Measurements from ENCODE around the gene ETNK2. TPM values are rescaled to one million over a fixed set of nuclear protein-coding genes. Genes with fewer than 3 reads are reported as not detected.

Gene ETNK2
- total and polyA plus RNA-seq, 2 donors from 2014 or later, result 33.3 to 166 TPM

DNA sequence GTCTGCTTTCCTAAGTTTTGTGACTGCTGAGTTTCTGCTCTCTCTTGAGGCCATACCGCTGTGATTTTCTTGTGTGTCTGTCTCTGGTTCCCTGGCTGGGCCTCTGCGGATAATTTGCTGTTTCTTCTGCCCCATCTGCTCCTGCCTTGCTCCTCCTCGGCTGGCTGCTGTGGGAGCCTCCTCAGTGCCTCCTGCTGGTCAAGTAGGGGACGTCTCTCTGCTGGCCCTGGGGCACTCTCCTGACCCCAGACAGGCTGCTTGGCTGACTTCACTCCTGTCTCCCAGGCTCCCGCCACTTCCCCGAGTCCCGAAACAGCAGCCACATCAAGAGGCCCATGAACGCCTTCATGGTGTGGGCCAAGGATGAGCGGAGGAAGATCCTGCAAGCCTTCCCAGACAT is 28.5 kb downstream of the ETNK2 start:
- H3K36me3 ChIP-seq (ENCODE audit: control insufficient read depth in 2 of 3, insufficient read depth in 3 of 3, low read length in 3 of 3), result peaks cover 5 to 68% (median 36%) of the 10 kb centered on the region in 3 donors
- no peaks in the 10 kb centered on the region for H3K9me3 ChIP-seq (ENCODE audit: control insufficient read depth in 2 of 3, insufficient read depth in 1 of 3, low read length in 3 of 3)
- TF ChIP-seq, protein P1, sequence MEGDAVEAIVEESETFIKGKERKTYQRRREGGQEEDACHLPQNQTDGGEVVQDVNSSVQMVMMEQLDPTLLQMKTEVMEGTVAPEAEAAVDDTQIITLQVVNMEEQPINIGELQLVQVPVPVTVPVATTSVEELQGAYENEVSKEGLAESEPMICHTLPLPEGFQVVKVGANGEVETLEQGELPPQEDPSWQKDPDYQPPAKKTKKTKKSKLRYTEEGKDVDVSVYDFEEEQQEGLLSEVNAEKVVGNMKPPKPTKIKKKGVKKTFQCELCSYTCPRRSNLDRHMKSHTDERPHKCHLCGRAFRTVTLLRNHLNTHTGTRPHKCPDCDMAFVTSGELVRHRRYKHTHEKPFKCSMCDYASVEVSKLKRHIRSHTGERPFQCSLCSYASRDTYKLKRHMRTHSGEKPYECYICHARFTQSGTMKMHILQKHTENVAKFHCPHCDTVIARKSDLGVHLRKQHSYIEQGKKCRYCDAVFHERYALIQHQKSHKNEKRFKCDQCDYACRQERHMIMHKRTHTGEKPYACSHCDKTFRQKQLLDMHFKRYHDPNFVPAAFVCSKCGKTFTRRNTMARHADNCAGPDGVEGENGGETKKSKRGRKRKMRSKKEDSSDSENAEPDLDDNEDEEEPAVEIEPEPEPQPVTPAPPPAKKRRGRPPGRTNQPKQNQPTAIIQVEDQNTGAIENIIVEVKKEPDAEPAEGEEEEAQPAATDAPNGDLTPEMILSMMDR (IDR thresholded peaks at IDR 0.05; ENCODE audit: borderline replicate concordance, extremely low read depth, insufficient read depth), result peak; percentile 23
- peaks cover 0 to 18% (median 16%) of the 10 kb centered on the region in 3 donors for H3K4me1 ChIP-seq (ENCODE audit: control insufficient read depth in 2 of 3, insufficient read depth in 2 of 3, low read depth in 1 of 3, low read length in 3 of 3)
- no peak overlapping the region for H3K27ac ChIP-seq (ENCODE audit: low read depth in 2 of 2, low read length in 2 of 2)
- intact Hi-C loops (cut with DNase I), result no loop called here
- DNase-seq (no peak), FAIRE-seq (no peak)
- no peak overlapping the region for H3K4me3 ChIP-seq (ENCODE audit: low read length in 3 of 3)
- H3K9ac ChIP-seq (ENCODE audit: low read length in 3 of 3), result no peak overlapping the region
- H3K27me3 ChIP-seq (ENCODE audit: control insufficient read depth, insufficient read depth, low read length), result no peaks in the 10 kb centered on the region

DNA sequence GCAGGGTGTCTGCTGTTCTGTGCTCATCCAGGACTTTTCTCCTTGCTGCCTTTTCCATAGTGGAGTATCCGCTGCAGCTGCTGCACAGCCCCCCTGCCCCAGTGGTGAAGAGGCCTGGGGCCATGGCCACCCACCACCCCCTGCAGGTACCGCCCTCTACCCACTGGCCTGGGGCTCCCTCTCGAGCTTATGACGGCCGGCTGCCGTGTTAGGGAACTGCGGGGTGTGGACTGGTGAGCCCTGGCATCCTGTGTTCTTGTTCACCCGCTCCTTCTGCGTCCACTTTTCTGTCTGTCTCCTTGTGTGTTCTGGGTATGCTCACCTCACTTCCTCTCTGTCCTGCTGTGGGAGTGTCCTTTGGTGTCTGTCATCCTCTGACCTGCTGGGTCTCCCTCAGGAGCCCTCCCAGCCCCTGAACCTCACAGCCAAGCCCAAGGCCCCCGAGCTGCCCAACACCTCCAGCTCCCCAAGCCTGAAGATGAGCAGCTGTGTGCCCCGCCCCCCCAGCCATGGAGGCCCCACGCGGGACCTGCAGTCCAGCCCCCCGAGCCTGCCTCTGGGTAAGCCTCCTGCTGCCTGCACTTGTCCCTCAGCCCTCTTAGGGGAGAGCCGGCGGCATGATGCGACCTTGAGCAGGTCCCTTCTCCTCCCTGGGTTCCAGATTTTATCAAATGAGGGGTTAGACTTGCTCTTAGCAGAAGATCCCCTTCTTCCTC is 29.8 kb downstream of the ETNK2 start:
- DNase-seq, result no peak
- TF ChIP-seq, protein P1 (IDR thresholded peaks at IDR 0.05; ENCODE audit: borderline replicate concordance, extremely low read depth, insufficient read depth), result no peak

DNA sequence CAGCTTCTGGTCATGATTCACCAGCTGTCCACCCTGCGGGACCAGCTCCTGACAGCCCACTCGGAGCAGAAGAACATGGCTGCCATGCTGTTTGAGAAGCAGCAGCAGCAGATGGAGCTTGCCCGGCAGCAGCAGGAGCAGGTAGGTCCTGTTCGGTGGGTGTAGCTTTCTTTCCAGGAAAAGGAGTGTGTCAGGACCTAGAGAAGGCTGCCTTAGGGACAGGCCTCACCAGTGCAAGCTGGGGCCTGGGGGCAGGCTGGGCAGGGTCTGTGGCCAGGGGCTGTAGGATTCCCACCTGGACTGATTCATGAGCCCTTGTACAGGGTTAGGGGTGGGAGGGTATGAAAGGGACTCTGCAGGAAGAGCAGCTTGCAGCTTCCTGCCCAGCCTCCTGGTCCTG is 35.3 kb downstream of the ETNK2 start:
- TF ChIP-seq, protein P1 (IDR thresholded peaks at IDR 0.05; ENCODE audit: borderline replicate concordance, extremely low read depth, insufficient read depth), result no peak
- Histone ChIP-seq H3K9me3 (ENCODE audit: control insufficient read depth in 2 of 3, insufficient read depth in 1 of 3, low read length in 3 of 3) (no peaks in the 10 kb centered on the region), H3K4me3 (ENCODE audit: low read length in 3 of 3) (no peak overlapping the region), H3K36me3 (ENCODE audit: control insufficient read depth in 2 of 3, insufficient read depth in 3 of 3, low read length in 3 of 3) (peaks cover 0 to 50% (median 21%) of the 10 kb centered on the region in 3 donors), H3K4me1 (ENCODE audit: control insufficient read depth in 2 of 3, insufficient read depth in 2 of 3, low read depth in 1 of 3, low read length in 3 of 3) (peaks cover 0 to 8% (median 7%) of the 10 kb centered on the region in 3 donors), H3K27me3 (ENCODE audit: control insufficient read depth, insufficient read depth, low read length) (no peaks in the 10 kb centered on the region), H3K9ac (ENCODE audit: low read length in 3 of 3) (no peak overlapping the region), H3K27ac (ENCODE audit: low read depth in 2 of 2, low read length in 2 of 2) (no peak overlapping the region)
- intact Hi-C loops (cut with DNase I), result no loop called here
- FAIRE-seq (no peak), DNase-seq (peak in 1 of 5 donors; percentile 32)

More for the DNA sequence above, 29.8 kb downstream of the ETNK2 start:
- Histone ChIP-seq H3K27me3 (ENCODE audit: control insufficient read depth, insufficient read depth, low read length) (no peaks in the 10 kb centered on the region), H3K4me3 (ENCODE audit: low read length in 3 of 3) (no peak overlapping the region), H3K36me3 (ENCODE audit: control insufficient read depth in 2 of 3, insufficient read depth in 3 of 3, low read length in 3 of 3) (peaks cover 5 to 77% (median 42%) of the 10 kb centered on the region in 3 donors), H3K4me1 (ENCODE audit: control insufficient read depth in 2 of 3, insufficient read depth in 2 of 3, low read depth in 1 of 3, low read length in 3 of 3) (peaks cover 0 to 13% (median 7%) of the 10 kb centered on the region in 3 donors), H3K9me3 (ENCODE audit: control insufficient read depth in 2 of 3, insufficient read depth in 1 of 3, low read length in 3 of 3) (no peaks in the 10 kb centered on the region), H3K27ac (ENCODE audit: low read depth in 2 of 2, low read length in 2 of 2) (no peak overlapping the region), H3K9ac (ENCODE audit: low read length in 3 of 3) (no peak overlapping the region)
- no peak for FAIRE-seq
- intact Hi-C loops (cut with DNase I), result no loop called here
